Astrocyte of the spinal cord (primary cell): ENCODE data around the gene DNAAF8.

Experiments used
- DNase-seq: peaks from one replicate; pipeline ENCODE4 v3.0.0; 2011; ENCODE audit warnings: low read depth, low spot score
- H3K4me3 ChIP-seq: 2 replicates; pipeline ENCODE4 v1.5.1; 2011; ENCODE audit warnings: low read depth, mild to moderate bottlenecking, low read length, moderate library complexity
- CTCF ChIP-seq: IDR thresholded peaks from 2 replicates; pipeline ENCODE4 v1.5.1; 2012; ENCODE audit warnings: low read depth, mild to moderate bottlenecking, low read length, inconsistent platforms
- in situ Hi-C: cut with HindIII; loops from 2 replicates; pipeline ENCODE4 v1.10.0; 2017; ENCODE audit warnings: low sequenced_read_pairs

Gene DNAAF8

DNA sequence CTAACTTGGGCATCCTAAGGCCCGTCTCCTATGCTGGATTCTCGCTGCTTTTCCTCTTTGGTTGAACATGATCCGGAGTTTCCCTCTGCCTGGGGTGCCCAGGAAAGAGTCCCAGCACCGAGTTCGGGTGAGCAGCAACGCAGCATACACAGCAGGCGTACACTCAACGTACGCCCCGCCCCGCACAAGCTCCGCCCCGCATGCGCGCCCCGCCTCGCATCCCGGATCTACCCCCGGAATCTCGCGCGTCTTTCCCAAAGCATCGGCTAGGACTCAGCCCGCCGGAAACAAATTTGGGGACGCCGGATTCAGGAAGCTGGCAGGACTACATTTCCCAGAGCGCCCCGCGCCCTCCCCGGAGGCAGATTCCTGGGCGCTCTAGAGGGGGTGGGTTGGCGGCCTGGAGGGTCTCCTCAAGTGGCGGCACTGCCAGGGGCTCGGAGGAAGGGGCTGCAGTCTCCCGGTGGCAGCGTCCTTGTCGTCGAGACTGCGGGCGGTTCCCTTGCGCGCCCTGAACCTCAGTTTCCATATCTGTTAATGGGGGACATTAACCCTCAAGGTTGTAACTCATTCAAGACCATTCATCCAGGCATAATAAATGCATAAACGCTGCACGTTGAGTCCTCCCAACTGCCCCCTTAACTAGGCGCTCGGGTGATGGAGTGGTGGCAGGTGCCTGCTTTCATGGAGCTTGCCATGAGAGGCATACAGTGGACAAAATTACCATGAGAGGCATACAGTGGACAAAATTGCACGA, 34.4 kb downstream of the DNAAF8 start:
- in situ Hi-C loops: no loop called here
- H3K4me3 ChIP-seq: peak overlapping the region; percentile 64
- no peak for TF ChIP-seq CTCF
- DNase-seq: peak; percentile 96

GRCh38 chr16:4769306-4769638, 34.9 kb downstream of the DNAAF8 start:
- no peak for TF ChIP-seq CTCF
- DNase-seq: no peak
- in situ Hi-C loops: no loop called here
- no peak overlapping the region for H3K4me3 ChIP-seq

- in situ Hi-C loops: no loop called here
- no peak for TF ChIP-seq CTCF
- no peak overlapping the region for H3K4me3 ChIP-seq
- DNase-seq: no peak
Observed at GRCh38 chr16:4771646-4772045, 37.3 kb downstream of the DNAAF8 start.

DNA sequence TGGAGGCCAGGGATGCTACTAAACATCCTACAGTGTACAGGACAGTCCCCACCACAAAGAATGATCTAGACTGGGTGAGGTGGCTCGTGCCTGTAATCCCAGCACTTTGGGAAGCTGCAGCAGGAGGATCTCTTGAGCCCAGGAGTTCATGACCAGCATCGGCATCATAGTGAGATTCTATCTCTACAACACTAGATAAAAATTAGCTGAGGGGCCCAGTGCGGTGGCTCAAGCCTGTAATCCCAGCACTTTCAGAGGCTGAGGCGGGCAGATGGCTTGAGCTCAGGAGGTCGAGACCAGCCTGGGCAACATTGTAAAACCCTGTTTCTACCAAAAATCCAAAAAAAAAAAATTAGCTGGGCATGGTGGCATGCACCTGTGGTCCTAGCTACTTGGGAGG, 38.0 kb downstream of the DNAAF8 start:
- in situ Hi-C loops: no loop called here
- DNase-seq: no peak
- no peak for TF ChIP-seq CTCF
- no peak overlapping the region for H3K4me3 ChIP-seq

- in situ Hi-C loops: no loop called here
- H3K4me3 ChIP-seq: no peak overlapping the region
- no peak for TF ChIP-seq CTCF
Observed at GRCh38 chr16:4775005-4775404, 40.7 kb downstream of the DNAAF8 start.

DNA sequence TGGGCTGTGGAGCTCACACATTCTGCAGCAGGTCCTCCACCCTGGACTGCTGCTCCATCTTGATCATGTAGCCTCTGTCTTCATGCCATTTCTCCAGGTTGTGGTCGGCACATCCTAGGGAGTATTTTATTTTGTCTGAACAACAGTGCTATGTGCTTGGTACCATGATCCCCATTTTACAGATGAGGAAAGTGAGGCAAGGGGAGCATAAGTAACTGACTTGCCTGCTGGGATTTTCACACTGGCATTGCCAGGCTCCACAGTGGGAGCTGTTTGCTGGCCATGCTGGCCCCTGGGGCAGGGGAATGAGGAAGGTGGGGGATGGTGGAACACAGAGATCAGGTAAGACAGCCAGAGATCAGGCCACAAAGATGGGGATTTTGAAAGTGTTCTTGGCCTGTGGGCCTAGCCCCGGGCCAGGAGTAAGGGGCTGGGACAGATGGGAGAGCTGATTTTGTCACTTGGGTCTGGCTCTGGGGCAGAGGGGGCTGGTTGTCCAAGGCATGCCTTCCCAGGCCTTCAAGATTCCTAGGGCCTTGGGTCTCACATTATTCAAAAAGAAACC, 41.9 kb downstream of the DNAAF8 start:
- no peak for TF ChIP-seq CTCF
- DNase-seq: no peak
- in situ Hi-C loops: no loop called here
- H3K4me3 ChIP-seq: no peak overlapping the region

More at GRCh38 chr16:4775005-4775404, 40.7 kb downstream of the DNAAF8 start:
- DNase-seq: no peak
